H9 (cell line): ENCODE results near the gene GPC4. TPM values are rescaled to one million over a fixed set of nuclear protein-coding genes. Genes with fewer than 3 reads are reported as not detected.

Source experiments
- DNase-seq: peaks from one replicate; pipeline ENCODE4 v3.0.0-alpha.2; 2017
- H2AFZ ChIP-seq: one replicate; pipeline ENCODE4 v1.6.1; 2013; ENCODE audit warnings: mild to moderate bottlenecking, low read length, control low read depth, moderate library complexity
- H2AK5ac ChIP-seq: 2 replicates; pipeline ENCODE4 v1.6.1; 2013; ENCODE audit warnings: low read length, control low read depth, mixed read lengths; ENCODE audit not compliant: insufficient read length
- H2BK120ac ChIP-seq: one replicate; pipeline ENCODE4 v1.6.1; 2013; ENCODE audit warnings: low read depth, mild to moderate bottlenecking, low read length, control low read depth, inconsistent platforms; ENCODE audit not compliant: poor library complexity, severe bottlenecking
- H2BK12ac ChIP-seq: 2 replicates; pipeline ENCODE4 v1.6.1; 2013; ENCODE audit warnings: low read length, control low read depth, mixed read lengths, low read depth; ENCODE audit not compliant: insufficient read length
- H2BK15ac ChIP-seq: 2 replicates; pipeline ENCODE4 v1.6.1; 2013; ENCODE audit warnings: low read depth, low read length, control low read depth
- H2BK20ac ChIP-seq: one replicate; pipeline ENCODE4 v1.6.1; 2013; ENCODE audit warnings: low read depth, mild to moderate bottlenecking, low read length, control low read depth, inconsistent platforms; ENCODE audit not compliant: poor library complexity, severe bottlenecking
- H2BK5ac ChIP-seq: 2 replicates; pipeline ENCODE4 v1.6.1; 2013; ENCODE audit warnings: low read length, control low read depth, mixed read lengths; ENCODE audit not compliant: insufficient read length
- H3K14ac ChIP-seq: 2 replicates; pipeline ENCODE4 v1.6.1; 2013; ENCODE audit warnings: low read length, control low read depth; ENCODE audit not compliant: insufficient read depth
- H3K18ac ChIP-seq: 2 replicates; pipeline ENCODE4 v1.6.1; 2013; ENCODE audit warnings: low read depth, mild to moderate bottlenecking, mixed read lengths, low read length, control low read depth; ENCODE audit not compliant: insufficient read length
- H3K23ac ChIP-seq: 2 replicates; pipeline ENCODE4 v1.6.1; 2013; ENCODE audit warnings: low read length, control low read depth, mixed read lengths, low read depth; ENCODE audit not compliant: insufficient read length
- H3K23me2 ChIP-seq: 2 replicates; pipeline ENCODE4 v1.6.1; 2013; ENCODE audit warnings: low read depth, mild to moderate bottlenecking, mixed read lengths, low read length, control low read depth; ENCODE audit not compliant: insufficient read length, poor library complexity, severe bottlenecking
- H3K27ac ChIP-seq: 2 replicates; pipeline ENCODE4 v1.5.1; 2013; ENCODE audit warnings: low read length, control low read depth, mixed read lengths, low read depth; ENCODE audit not compliant: insufficient read length
- H3K27me3 ChIP-seq: 2 replicates; pipeline ENCODE4 v1.6.1; 2013; ENCODE audit warnings: low read length, control low read depth, inconsistent platforms; ENCODE audit not compliant: insufficient read depth
- H3K4ac ChIP-seq: 2 replicates; pipeline ENCODE4 v1.6.1; 2013; ENCODE audit warnings: low read depth, mild to moderate bottlenecking, control low read depth, inconsistent platforms, low read length, moderate library complexity
- H3K4me1 ChIP-seq: 2 replicates; pipeline ENCODE4 v1.6.1; 2013; ENCODE audit warnings: low read length, control low read depth, inconsistent platforms; ENCODE audit not compliant: insufficient read depth
- H3K4me2 ChIP-seq: 2 replicates; pipeline ENCODE4 v1.6.1; 2013; ENCODE audit warnings: low read length, control low read depth, mixed read lengths; ENCODE audit not compliant: insufficient read length, insufficient read depth
- H3K56ac ChIP-seq: 2 replicates; pipeline ENCODE4 v1.6.1; 2013; ENCODE audit warnings: low read depth, mild to moderate bottlenecking, mixed read lengths, low read length, control low read depth; ENCODE audit not compliant: insufficient read length
- H3K79me1 ChIP-seq: 2 replicates; pipeline ENCODE4 v1.6.1; 2013; ENCODE audit warnings: low read depth, mild to moderate bottlenecking, moderate library complexity, low read length, control low read depth, inconsistent platforms; ENCODE audit not compliant: insufficient read depth, poor library complexity, severe bottlenecking
- H3K79me2 ChIP-seq: 2 replicates; pipeline ENCODE4 v1.6.1; 2013; ENCODE audit warnings: low read length, control low read depth, inconsistent platforms; ENCODE audit not compliant: insufficient read depth
- H3K9ac ChIP-seq: 2 replicates; pipeline ENCODE4 v1.6.1; 2013; ENCODE audit warnings: low read length, control low read depth, mixed read lengths; ENCODE audit not compliant: insufficient read length; ENCODE audit errors: extremely low read depth
- H3K9me3 ChIP-seq: one replicate; pipeline ENCODE4 v1.6.1; 2013; ENCODE audit warnings: low read depth, low read length, inconsistent platforms; ENCODE audit not compliant: control insufficient read depth
- H3T11ph ChIP-seq: one replicate; pipeline ENCODE4 v1.6.1; 2013; ENCODE audit warnings: mild to moderate bottlenecking, low read length, control low read depth, inconsistent platforms
- H4K20me1 ChIP-seq: one replicate; pipeline ENCODE4 v1.6.1; 2013; ENCODE audit not compliant: control insufficient read depth, insufficient read length, insufficient read depth
- H4K5ac ChIP-seq: 2 replicates; pipeline ENCODE4 v1.6.1; 2013; ENCODE audit warnings: low read depth, mild to moderate bottlenecking, mixed read lengths, low read length, control low read depth; ENCODE audit not compliant: insufficient read length
- H4K8ac ChIP-seq: replicated peaks from 2 replicates; pipeline ENCODE4 v1.6.1; 2013; ENCODE audit warnings: low read length, control low read depth, mixed read lengths, low read depth; ENCODE audit not compliant: insufficient read length
- H4K91ac ChIP-seq: 2 replicates; pipeline ENCODE4 v1.6.1; 2013; ENCODE audit warnings: low read depth, mild to moderate bottlenecking, moderate library complexity, mixed read lengths, low read length, control low read depth; ENCODE audit not compliant: insufficient read length
- H3K27ac Mint-ChIP-seq, 3 experiments: 2 replicates in 2 of 3; 3 replicates in 1 of 3; pipeline ENCODE4 v1.8.0; 2020 to 2021; ENCODE audit warnings: mixed read lengths in 3 of 3, mild to moderate bottlenecking in 1 of 3, moderate library complexity in 1 of 3
- H3K27me3 Mint-ChIP-seq: 2 replicates; pipeline ENCODE4 v1.8.0; 2021; ENCODE audit warnings: low read depth, mild to moderate bottlenecking, moderate library complexity, mixed read lengths
- H3K36me3 Mint-ChIP-seq, 3 experiments: 2 replicates in 2 of 3; 3 replicates in 1 of 3; pipeline ENCODE4 v1.8.0; 2020 to 2021; ENCODE audit warnings: low read depth in 3 of 3, mixed read lengths in 3 of 3; ENCODE audit not compliant: insufficient read depth in 1 of 3
- H3K4me1 Mint-ChIP-seq, 2 experiments: 2 replicates each; pipeline ENCODE4 v1.8.0; 2020; ENCODE audit warnings: mixed read lengths in 2 of 2
- H3K4me3 Mint-ChIP-seq, 2 experiments: 2 replicates in 1 of 2; 3 replicates in 1 of 2; pipeline ENCODE4 v1.8.0; 2020 to 2021; ENCODE audit warnings: mild to moderate bottlenecking in 2 of 2, mixed read lengths in 2 of 2, moderate library complexity in 1 of 2
- H3K9me3 Mint-ChIP-seq, 2 experiments: 2 replicates in 1 of 2; 3 replicates in 1 of 2; pipeline ENCODE4 v1.8.0; 2020; ENCODE audit warnings: mild to moderate bottlenecking in 2 of 2, mixed read lengths in 2 of 2, moderate library complexity in 1 of 2
- CTCF ChIP-seq: fragments of 200-600 bp; sonication (generic); conservative IDR thresholded peaks from 3 replicates; pipeline ENCODE4 v1.8.0; 2021; ENCODE audit warnings: antibody characterized with exemption, mild to moderate bottlenecking
- WGBS: extraction: QIAGEN DNeasy Blood & Tissue Kit; methylation state at CpG from one replicate; pipeline ENCODE4 v1.1.7; 2013; ENCODE audit warnings: missing lambda C conversion rate, low lambda C conversion rate, mixed read lengths; ENCODE audit not compliant: insufficient read length; ENCODE audit errors: extremely low coverage; 5-methylcytosine and 5-hydroxymethylcytosine counted together
- total RNA-seq: library from RNA; stranded (reverse); gene quantifications from 2 replicates; pipeline ENCODE4 v1.2.1, GENCODE V29; 2021

The GPC4 gene
- total RNA-seq, 1 experiment from 2014 or later: 416 TPM

- H3K56ac ChIP-seq: no peak overlapping the region
- H3K4me2 ChIP-seq: no peak overlapping the region
- H3T11ph ChIP-seq: no peak overlapping the region
- no CpG with 5 or more reads among the region's 2 CpGs for WGBS
- Mint-ChIP-seq H3K36me3 (no peaks in the 10 kb centered on the region), H3K4me1 (peaks cover 51 to 55% of the 10 kb centered on the region in 2 experiments), H3K4me3 (no peak overlapping the region), H3K9me3 (peaks cover 0 to 3% of the 10 kb centered on the region in 2 experiments; a peak in 1 of 5 replicates), H3K27me3 (peaks cover 5% of the 10 kb centered on the region; the same call in 1 of the 2 replicates), H3K27ac (no peak overlapping the region)
- no peak overlapping the region for H3K18ac ChIP-seq
- H2AK5ac ChIP-seq: no peak overlapping the region
- no peaks in the 10 kb centered on the region for H3K79me1 ChIP-seq
- no peak overlapping the region for H3K14ac ChIP-seq
- no peak overlapping the region for H3K4ac ChIP-seq
- H3K4me1 ChIP-seq: no peaks in the 10 kb centered on the region; the same call in 1 of the 2 replicates
- H2BK12ac ChIP-seq: no peak overlapping the region
- no peak overlapping the region for H3K9ac ChIP-seq
- no peak for DNase-seq
- peaks cover 4% of the 10 kb centered on the region for H3K23me2 ChIP-seq
- H4K20me1 ChIP-seq: no peaks in the 10 kb centered on the region
- H3K79me2 ChIP-seq: no peaks in the 10 kb centered on the region
- no peak overlapping the region for H2BK15ac ChIP-seq
- H4K8ac ChIP-seq: no peak overlapping the region
- H2AFZ ChIP-seq: no peak overlapping the region
- H4K91ac ChIP-seq: no peak overlapping the region
- no peak overlapping the region for H3K23ac ChIP-seq
- no peak overlapping the region for H2BK5ac ChIP-seq
- H2BK20ac ChIP-seq: no peak overlapping the region
- no peaks in the 10 kb centered on the region for H3K9me3 ChIP-seq
- TF ChIP-seq CTCF: no peak
- H2BK120ac ChIP-seq: no peak overlapping the region
- no peak overlapping the region for H3K27ac ChIP-seq
- no peaks in the 10 kb centered on the region for H3K27me3 ChIP-seq
- H4K5ac ChIP-seq: no peak overlapping the region
Measured at GRCh38 chrX:133267621-133268020, 147.7 kb downstream of the GPC4 start.
